LNCaP clone FGC (cell line): Measurements from ENCODE around the gene ST6GALNAC6.

Experiments
- DNase-seq: peaks from one replicate; pipeline ENCODE4 v3.0.0-alpha.2; 2011; ENCODE audit warnings: low read depth
- H3K4me3 ChIP-seq: 2 replicates; pipeline ENCODE4 v1.5.1; 2011; ENCODE audit warnings: mild to moderate bottlenecking, low read depth, low read length, control low read depth
- TF ChIP-seq, protein P1 (sequence below): IDR thresholded peaks from 2 replicates; pipeline ENCODE4 v1.5.1; 2012; ENCODE audit warnings: mild to moderate bottlenecking; ENCODE audit not compliant: control insufficient read depth, insufficient read depth; ENCODE audit errors: extremely low read depth

Gene ST6GALNAC6

DNA sequence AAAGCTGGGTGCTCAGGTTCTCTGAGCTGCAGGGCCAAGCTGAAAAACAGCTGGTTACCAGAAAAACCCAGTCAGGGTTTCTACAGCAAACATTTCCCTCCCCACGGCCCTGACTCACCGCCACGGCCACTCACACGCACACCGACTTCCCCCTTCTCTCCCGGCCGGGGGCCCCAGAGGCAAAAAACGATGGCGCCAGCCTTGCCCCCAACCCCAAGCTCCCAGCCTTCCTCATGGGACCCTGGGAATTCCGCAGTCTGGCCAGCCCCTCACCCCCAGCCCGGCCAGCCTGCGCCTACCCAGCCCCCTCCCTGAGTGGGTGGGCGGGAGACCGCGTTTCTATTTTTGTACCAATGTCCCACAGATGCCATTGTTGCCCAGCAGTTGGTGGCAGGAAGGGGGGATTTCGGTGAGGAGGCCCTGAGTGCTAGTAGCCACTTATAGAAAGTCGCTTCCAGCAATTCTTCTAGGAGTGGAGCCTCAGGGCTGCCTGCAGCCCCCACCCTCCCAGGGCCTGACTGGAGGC lies 63.3 kb downstream of the ST6GALNAC6 start:
- no peak overlapping the region for H3K4me3 ChIP-seq
- DNase-seq: no peak
- TF ChIP-seq, protein P1, sequence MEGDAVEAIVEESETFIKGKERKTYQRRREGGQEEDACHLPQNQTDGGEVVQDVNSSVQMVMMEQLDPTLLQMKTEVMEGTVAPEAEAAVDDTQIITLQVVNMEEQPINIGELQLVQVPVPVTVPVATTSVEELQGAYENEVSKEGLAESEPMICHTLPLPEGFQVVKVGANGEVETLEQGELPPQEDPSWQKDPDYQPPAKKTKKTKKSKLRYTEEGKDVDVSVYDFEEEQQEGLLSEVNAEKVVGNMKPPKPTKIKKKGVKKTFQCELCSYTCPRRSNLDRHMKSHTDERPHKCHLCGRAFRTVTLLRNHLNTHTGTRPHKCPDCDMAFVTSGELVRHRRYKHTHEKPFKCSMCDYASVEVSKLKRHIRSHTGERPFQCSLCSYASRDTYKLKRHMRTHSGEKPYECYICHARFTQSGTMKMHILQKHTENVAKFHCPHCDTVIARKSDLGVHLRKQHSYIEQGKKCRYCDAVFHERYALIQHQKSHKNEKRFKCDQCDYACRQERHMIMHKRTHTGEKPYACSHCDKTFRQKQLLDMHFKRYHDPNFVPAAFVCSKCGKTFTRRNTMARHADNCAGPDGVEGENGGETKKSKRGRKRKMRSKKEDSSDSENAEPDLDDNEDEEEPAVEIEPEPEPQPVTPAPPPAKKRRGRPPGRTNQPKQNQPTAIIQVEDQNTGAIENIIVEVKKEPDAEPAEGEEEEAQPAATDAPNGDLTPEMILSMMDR: no peak
